HG02938 (cell line): ENCODE measurements around the gene YPEL2.

Source experiments
- ATAC-seq: cut with Tn5 transposase; IDR thresholded peaks from one replicate; pipeline ENCODE4 v1.9.1; 2021; ENCODE audit warnings: mild to moderate bottlenecking, moderate library complexity; ENCODE audit not compliant: unreplicated experiment

Gene YPEL2

GRCh38 chr17:59330053-59330942 is 1.2 kb upstream of the YPEL2 start:
- no peak for ATAC-seq

DNA sequence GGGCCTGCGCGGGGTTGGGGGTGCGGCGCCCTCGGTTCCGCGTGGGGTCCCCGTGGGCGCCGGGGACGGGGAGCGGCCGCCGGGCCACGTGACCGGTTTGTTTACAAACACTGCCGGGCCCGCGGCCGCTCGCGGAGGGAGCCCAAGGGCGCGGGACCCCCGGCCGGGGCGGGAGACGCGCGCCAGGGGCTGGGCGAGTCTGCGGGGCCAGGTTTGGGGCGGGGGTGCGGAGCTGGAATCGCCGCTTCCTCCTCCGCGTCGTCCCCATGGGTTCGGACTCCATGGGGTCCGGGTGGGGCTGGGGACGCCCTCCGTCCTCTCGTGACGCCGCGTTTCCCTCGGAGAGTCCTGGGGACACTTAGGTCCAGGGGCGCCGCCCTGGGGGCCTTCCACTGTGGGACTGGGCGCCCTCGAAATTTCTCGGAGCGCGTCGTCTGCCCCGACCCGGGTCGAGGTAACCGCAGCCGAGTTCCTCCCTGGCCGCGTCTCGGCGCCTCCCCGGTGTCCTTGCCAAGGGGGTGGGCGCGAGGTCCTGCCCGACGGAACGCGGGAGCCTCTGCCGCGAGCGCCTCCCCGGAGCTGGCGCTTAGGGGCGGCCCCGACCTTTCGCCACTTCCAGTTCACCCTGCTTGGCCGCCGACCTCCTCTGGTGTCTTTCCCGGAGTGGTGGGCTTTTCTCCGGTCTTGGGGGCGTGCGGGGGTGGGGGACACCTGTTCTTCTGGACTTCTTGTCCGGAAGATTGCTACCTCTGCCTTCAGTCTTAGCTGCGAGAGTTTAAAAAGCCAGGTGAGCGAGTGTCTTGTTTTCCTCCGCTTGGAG is 684 bp downstream of the YPEL2 start:
- ATAC-seq, result peak; percentile 27

GRCh38 chr17:59332749-59333377 is 1.4 kb downstream of the YPEL2 start:
- no peak for ATAC-seq

DNA sequence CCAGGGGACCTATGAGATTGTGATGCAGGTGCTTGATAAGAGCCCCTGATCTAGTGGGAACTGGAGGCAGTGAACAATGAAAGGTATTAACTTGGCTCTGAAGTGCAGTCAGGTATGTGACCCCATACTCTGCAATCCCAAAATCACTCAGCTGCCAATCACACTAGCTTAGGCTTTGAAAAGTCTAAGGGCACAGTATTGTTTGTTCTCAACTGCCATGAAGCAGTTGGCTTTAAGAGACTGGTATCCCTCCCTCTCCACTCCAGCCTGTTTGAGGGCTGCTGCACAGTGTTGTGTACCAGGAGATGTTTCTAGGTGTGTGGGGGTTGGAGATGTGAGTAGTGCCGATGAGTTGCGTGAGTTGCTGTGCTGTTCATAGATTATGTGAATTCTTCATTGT is 2.4 kb downstream of the YPEL2 start:
- no peak for ATAC-seq

DNA sequence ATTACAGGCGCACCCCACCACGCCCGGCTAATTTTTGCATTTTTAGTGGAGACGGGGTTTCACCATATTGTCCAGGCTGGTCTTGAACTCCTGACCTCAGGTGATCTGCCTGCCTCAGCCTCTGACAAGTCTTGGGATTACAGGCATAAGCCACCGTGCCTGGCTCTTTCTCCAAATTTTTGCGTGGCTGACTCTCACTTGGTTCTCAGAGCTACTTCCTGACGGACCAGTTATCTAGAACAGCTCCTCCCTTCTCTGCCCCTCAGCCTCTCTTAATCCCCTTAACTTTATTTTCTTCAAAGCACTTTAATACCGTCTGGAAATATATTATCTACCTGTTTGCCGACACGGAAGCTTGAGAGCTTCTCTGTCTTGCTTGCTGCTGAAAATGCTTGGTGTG is 4.2 kb downstream of the YPEL2 start:
- ATAC-seq, result no peak

DNA sequence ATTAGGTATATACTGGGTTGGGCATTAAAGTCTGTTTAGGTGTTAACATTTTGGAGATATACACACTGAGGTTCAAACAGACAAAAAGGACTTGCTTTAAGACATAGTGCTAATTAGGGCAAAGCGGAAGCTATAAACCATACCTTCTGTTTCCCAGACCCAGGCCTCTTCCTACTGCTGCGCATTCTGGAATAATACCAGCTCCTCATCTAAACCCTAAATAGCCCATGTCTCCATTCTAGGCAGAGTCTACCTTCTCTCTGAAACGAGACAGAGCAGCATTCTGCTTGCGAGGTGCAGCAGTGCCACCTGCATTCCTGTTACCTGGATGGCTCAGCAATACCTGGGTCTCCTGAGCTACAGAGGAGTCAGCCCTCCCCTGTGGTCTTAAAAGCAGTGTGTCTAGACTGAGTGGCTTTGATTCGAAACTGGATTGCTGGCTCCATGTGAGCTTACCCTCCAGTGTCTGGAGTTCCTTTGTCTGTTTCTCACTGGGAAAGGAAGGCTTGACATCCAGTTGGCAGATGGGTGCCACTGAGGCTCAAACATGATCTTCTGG is 6.4 kb downstream of the YPEL2 start:
- ATAC-seq, result no peak

DNA sequence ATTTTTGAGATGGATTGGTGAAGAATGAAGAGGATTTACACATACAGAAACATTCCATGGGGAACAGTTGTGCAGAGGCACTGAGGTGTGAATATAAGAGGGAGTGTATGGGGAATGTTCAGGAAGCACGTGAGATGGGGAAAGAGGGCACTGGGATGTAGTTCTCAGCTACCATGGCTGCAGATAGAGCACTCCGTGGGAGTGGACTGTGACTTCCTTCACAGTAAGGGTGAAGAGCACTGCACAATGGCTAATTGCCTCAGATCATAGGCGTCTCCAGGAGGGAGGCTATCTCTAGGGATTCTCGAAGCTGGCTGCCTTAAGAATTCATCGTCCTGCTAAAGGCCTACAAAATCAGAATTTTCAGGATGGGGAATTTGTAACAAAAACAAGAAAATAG is 7.0 kb downstream of the YPEL2 start:
- no peak for ATAC-seq

- ATAC-seq, result no peak
These were observed 10.5 kb downstream of the YPEL2 start for GRCh38 chr17:59341922-59342321.

- no peak for ATAC-seq
These were observed 11.3 kb downstream of the YPEL2 start for GRCh38 chr17:59342681-59343131.

DNA sequence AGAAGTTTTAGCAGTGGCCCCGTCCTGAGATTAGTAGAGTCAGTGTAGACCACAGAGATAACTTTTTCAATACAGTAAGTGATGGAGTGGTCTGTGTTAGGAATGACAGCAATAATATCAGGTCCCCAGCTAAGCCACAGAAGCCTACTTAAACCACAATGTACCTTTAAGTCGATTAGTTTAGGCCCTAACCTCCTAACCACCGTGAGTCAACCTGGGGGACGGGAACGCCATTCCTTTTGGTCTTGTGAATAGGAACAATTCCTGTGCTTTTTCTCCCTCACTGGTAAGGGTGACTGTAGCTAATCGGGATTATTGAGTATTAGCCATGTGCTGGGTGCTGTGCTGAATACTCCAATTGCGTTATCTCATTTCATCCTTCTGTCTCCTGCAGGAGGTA is 14.0 kb downstream of the YPEL2 start:
- no peak for ATAC-seq

GRCh38 chr17:59346341-59346740 is 14.9 kb downstream of the YPEL2 start:
- no peak for ATAC-seq

DNA sequence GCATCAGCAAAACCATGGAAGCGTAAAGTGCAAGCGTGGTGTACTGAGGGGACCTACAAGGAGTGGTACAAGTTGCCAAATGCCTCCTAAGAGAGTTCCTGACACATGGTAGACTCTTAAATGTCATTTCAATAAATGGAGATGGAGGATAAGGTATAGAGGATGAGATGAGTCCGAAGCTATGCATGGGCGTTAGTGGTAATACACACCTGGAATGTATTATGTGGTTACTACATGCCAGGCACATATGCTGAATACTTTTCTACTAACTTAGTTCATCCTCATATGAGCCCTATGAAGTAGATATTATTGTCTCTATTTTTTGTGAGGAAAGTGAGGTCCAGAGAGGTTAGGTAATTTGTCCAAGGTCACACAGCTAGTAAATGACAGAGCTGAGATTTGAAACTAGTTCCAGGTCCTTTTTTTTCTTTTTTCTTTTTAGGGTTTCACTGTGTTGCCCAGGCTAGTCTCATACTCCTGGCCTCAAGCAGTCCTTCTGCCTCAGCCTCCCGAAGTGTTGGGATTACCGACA is 15.5 kb downstream of the YPEL2 start:
- no peak for ATAC-seq

DNA sequence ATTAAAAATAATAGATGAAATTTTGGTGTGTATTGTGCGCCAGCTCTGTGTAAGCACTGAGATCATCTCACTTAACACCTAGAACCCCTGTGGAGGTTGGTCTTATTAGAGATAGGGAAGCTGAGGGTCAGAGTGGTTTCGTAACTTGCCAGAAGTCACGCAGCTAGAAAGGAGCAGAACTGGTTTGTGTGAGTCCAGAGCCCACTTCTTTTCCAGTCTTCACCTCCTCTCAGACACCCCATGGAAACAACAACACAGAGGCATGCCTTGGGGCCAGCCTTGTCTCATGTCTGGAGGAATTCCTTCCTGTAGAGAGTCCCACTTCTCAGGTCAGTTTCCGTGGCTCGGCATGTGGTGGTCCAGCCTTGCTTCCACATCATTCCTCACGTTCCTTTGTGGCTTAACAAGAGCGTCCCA is 16.5 kb downstream of the YPEL2 start:
- ATAC-seq, result no peak

DNA sequence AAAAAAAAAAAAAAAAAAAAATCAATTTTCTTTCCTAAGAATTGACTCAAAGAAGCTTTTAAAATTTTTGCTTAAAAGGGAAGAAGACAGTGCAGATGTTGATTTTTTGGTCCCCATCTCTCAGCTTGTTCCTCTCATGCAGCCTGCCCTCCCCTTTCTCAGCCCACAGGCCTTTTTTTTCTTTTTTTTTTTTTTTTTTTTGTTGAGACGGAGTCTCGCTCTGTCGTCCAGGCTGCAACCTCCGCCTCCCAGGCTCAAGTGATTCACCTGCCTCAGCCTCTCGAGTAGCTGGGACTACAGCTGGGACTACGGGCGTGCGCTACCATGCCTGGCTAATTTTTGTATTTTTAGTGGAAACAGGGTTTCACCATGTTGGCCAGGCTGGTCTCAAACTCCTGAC is 17.7 kb downstream of the YPEL2 start:
- ATAC-seq, result no peak

GRCh38 chr17:59353106-59353854 is 21.8 kb downstream of the YPEL2 start:
- no peak for ATAC-seq

- no peak for ATAC-seq
These were observed 22.7 kb downstream of the YPEL2 start for GRCh38 chr17:59353936-59354755.

- ATAC-seq, result no peak
These were observed 23.7 kb downstream of the YPEL2 start for GRCh38 chr17:59355030-59355701.

DNA sequence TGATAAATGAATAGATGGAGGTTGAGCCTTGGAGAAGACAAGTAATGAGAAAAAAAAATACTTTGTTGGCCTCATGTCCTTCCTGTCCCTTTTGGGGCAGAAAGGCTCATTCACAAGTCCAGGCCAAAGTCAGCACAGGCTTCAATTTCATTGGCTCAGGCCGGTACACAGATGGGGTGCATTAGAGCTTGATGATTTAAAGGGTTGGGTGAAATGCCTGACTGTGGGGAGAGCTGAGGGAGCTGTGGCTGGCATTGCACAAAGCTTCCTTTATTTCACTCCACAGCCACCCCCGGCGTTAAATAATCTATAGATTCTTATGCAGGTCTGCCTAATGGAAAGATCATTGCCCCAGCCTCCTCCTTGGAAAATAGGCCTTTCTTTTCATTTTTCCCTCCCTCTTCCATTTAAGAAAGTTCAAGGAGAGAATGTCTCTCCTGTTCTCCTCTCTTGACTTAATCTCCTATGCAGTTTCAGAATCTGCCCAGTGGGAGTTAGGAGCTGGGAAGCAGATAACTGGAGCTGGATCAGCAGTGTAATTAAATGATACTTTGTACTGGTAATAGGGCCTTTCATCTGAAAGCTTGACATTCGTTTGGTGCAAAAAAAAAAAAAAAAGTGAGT is 24.4 kb downstream of the YPEL2 start:
- ATAC-seq, result no peak
